ENCODE data around the gene DLG3. TPM values are rescaled to one million over a fixed set of nuclear protein-coding genes. Genes with fewer than 3 reads are reported as not detected.

DLG3 gene
- total RNA-seq, 1 experiment from 2014 or later = 48.4 TPM

- CTCF ChIA-PET = no interaction called here
- Histone ChIP-seq H2AFZ (ENCODE audit: low read depth, low read length, poor library complexity, severe bottlenecking) (no peak overlapping the region), H3K9me3 (ENCODE audit: control insufficient read depth in 1 of 2, insufficient read depth in 1 of 2, low read depth in 1 of 2, low read length in 2 of 2) (no peaks in the 10 kb centered on the region), H3K4me2 (ENCODE audit: low read length) (no peak overlapping the region), H4K20me1 (ENCODE audit: insufficient read depth) (no peaks in the 10 kb centered on the region), H3K4me3 (replicated peaks in 1 of 2; ENCODE audit: low read depth in 1 of 2, low read length in 2 of 2) (no peak overlapping the region), H3K4me1 (ENCODE audit: control insufficient read depth in 1 of 2, insufficient read depth in 2 of 2, low read length in 2 of 2) (no peaks in the 10 kb centered on the region), H3K27ac (ENCODE audit: low read depth, low read length) (no peak overlapping the region), H3K27me3 (ENCODE audit: insufficient read depth, low read length) (no peaks in the 10 kb centered on the region), H3K36me3 (ENCODE audit: control insufficient read depth in 1 of 2, insufficient read depth in 2 of 2, low read length in 2 of 2) (no peaks in the 10 kb centered on the region), H3K79me2 (ENCODE audit: insufficient read depth, low read length) (no peaks in the 10 kb centered on the region), H3K9me2 (ENCODE audit: insufficient read depth) (no peaks in the 10 kb centered on the region), H3K9ac (ENCODE audit: low read length) (no peak overlapping the region)
- RAD21 ChIA-PET (ENCODE audit: low non-redundant PET in 1 of 2, low total read pairs in 2 of 2, uncharacterized antibody in 2 of 2, unreplicated experiment in 2 of 2) = no interaction called here
- POLR2A ChIA-PET = no interaction called here
- ATAC-seq = no peak
- TF ChIP-seq EGR1 (IDR thresholded peaks at IDR 0.05; ENCODE audit: low read depth) (no peak), ZFX (IDR thresholded peaks at IDR 0.05) (no peak), MAX (IDR thresholded peaks at IDR 0.05) (no peak), POLR2AphosphoS5 (IDR thresholded peaks at IDR 0.05; ENCODE audit: low read depth, low read length) (no peak), JUND (IDR thresholded peaks at IDR 0.05) (no peak), TCF7L2 (IDR thresholded peaks at IDR 0.05; ENCODE audit: borderline replicate concordance, extremely low read depth, insufficient read depth, insufficient read length) (no peak), EZH2 (IDR thresholded peaks at IDR 0.05) (no peak), FOSL1 (IDR thresholded peaks at IDR 0.05; ENCODE audit: low read depth) (no peak), SRF (IDR thresholded peaks at IDR 0.05; ENCODE audit: low read depth) (no peak), ATF3 (IDR thresholded peaks at IDR 0.05) (no peak), RAD21 (IDR thresholded peaks at IDR 0.05; ENCODE audit: low read depth) (no peak), SP1 (IDR thresholded peaks at IDR 0.05; ENCODE audit: low read depth) (no peak), SIN3A (IDR thresholded peaks at IDR 0.05; ENCODE audit: low read depth) (no peak)
- TF ChIP-seq, protein P1, sequence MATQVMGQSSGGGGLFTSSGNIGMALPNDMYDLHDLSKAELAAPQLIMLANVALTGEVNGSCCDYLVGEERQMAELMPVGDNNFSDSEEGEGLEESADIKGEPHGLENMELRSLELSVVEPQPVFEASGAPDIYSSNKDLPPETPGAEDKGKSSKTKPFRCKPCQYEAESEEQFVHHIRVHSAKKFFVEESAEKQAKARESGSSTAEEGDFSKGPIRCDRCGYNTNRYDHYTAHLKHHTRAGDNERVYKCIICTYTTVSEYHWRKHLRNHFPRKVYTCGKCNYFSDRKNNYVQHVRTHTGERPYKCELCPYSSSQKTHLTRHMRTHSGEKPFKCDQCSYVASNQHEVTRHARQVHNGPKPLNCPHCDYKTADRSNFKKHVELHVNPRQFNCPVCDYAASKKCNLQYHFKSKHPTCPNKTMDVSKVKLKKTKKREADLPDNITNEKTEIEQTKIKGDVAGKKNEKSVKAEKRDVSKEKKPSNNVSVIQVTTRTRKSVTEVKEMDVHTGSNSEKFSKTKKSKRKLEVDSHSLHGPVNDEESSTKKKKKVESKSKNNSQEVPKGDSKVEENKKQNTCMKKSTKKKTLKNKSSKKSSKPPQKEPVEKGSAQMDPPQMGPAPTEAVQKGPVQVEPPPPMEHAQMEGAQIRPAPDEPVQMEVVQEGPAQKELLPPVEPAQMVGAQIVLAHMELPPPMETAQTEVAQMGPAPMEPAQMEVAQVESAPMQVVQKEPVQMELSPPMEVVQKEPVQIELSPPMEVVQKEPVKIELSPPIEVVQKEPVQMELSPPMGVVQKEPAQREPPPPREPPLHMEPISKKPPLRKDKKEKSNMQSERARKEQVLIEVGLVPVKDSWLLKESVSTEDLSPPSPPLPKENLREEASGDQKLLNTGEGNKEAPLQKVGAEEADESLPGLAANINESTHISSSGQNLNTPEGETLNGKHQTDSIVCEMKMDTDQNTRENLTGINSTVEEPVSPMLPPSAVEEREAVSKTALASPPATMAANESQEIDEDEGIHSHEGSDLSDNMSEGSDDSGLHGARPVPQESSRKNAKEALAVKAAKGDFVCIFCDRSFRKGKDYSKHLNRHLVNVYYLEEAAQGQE (IDR thresholded peaks at IDR 0.05; ENCODE audit: low read depth) = no peak
- no peak for DNase-seq (ENCODE audit: low read depth, low spot score)
- no TSS peak for BruUV-seq (replicated peaks)
- intact Hi-C loops (cut with micrococcal nuclease) = loop anchor here (10.0 kb wide), 1 partner anchor 237 kb away; no protein-coding TSS in a partner anchor
Measured at GRCh38 chrX:70427365-70427764, 17.3 kb upstream of the DLG3 start.
